ENCODE data around the gene GALNT11.
"Not testable (repeated sequence)": the region's sequence is repeated elsewhere in the genome, so short reads cannot be mapped to it uniquely, and the experiment has no call there.

The GALNT11 gene

GRCh38 chr7:152075379-152075778 lies 49.9 kb downstream of the GALNT11 start:
- not testable (repeated sequence) for DNase-seq (ENCODE audit: low read depth)

- DNase-seq (ENCODE audit: low read depth) = no peak
Measured at GRCh38 chr7:152076324-152076821, 50.9 kb downstream of the GALNT11 start.

GRCh38 chr7:152076940-152077933 lies 51.8 kb downstream of the GALNT11 start:
- no peak for DNase-seq (ENCODE audit: low read depth)

- DNase-seq (ENCODE audit: low read depth) = no peak
Measured at GRCh38 chr7:152078025-152078424, 52.6 kb downstream of the GALNT11 start.

GRCh38 chr7:152078786-152079185 lies 53.3 kb downstream of the GALNT11 start:
- no peak for DNase-seq (ENCODE audit: low read depth)

- DNase-seq (ENCODE audit: low read depth) = no peak
Measured at GRCh38 chr7:152081088-152081487, 55.6 kb downstream of the GALNT11 start.

- not testable (repeated sequence) for DNase-seq (ENCODE audit: low read depth)
Measured at GRCh38 chr7:152082073-152082721, 56.7 kb downstream of the GALNT11 start.

GRCh38 chr7:152085131-152085530 lies 59.7 kb downstream of the GALNT11 start:
- DNase-seq (ENCODE audit: low read depth) = no peak

- DNase-seq (ENCODE audit: low read depth) = no peak
Measured at GRCh38 chr7:152086513-152086912, 61.0 kb downstream of the GALNT11 start.

- DNase-seq (ENCODE audit: low read depth) = no peak
Measured at GRCh38 chr7:152089183-152089582, 63.7 kb downstream of the GALNT11 start.

- DNase-seq (ENCODE audit: low read depth) = no peak
Measured at GRCh38 chr7:152090747-152091146, 65.3 kb downstream of the GALNT11 start.

- no peak for DNase-seq (ENCODE audit: low read depth)
Measured at GRCh38 chr7:152093717-152094116, 68.2 kb downstream of the GALNT11 start.

- DNase-seq (ENCODE audit: low read depth) = no peak
Measured at GRCh38 chr7:152095771-152096170, 70.3 kb downstream of the GALNT11 start.

- DNase-seq (ENCODE audit: low read depth) = no peak
Measured at GRCh38 chr7:152097330-152097729, 71.9 kb downstream of the GALNT11 start.

GRCh38 chr7:152103066-152103465 lies 77.6 kb downstream of the GALNT11 start:
- no peak for DNase-seq (ENCODE audit: low read depth)

- DNase-seq (ENCODE audit: low read depth) = no peak
Measured at GRCh38 chr7:152103691-152104090, 78.2 kb downstream of the GALNT11 start.

- DNase-seq (ENCODE audit: low read depth) = no peak
Measured at GRCh38 chr7:152105205-152105604, 79.7 kb downstream of the GALNT11 start.

GRCh38 chr7:152106990-152107389 lies 81.5 kb downstream of the GALNT11 start:
- DNase-seq (ENCODE audit: low read depth) = no peak

- no peak for DNase-seq (ENCODE audit: low read depth)
Measured at GRCh38 chr7:152107945-152108344, 82.5 kb downstream of the GALNT11 start.

GRCh38 chr7:152108359-152108758 lies 82.9 kb downstream of the GALNT11 start:
- no peak for DNase-seq (ENCODE audit: low read depth)

GRCh38 chr7:152112829-152113228 lies 87.4 kb downstream of the GALNT11 start:
- no peak for DNase-seq (ENCODE audit: low read depth)

GRCh38 chr7:152115021-152115718 lies 89.7 kb downstream of the GALNT11 start:
- DNase-seq (ENCODE audit: low read depth) = no peak
